OCI-LY3 (cell line): ENCODE results near the gene ADD1.

Source experiments
- CTCF ChIP-seq: fragments of 200-600, 300-600 bp; sonication (generic); IDR thresholded peaks from 2 replicates; pipeline ENCODE4 v1.5.1; 2014; ENCODE audit warnings: antibody characterized with exemption, low read length, low read depth
- EZH2phosphoT487 ChIP-seq: fragments of 200-600 bp; shearing (Covaris generic); IDR thresholded peaks from 2 replicates; pipeline ENCODE4 v1.6.1; 2018; ENCODE audit warnings: antibody characterized with exemption, mixed run types, low read depth

DNA sequence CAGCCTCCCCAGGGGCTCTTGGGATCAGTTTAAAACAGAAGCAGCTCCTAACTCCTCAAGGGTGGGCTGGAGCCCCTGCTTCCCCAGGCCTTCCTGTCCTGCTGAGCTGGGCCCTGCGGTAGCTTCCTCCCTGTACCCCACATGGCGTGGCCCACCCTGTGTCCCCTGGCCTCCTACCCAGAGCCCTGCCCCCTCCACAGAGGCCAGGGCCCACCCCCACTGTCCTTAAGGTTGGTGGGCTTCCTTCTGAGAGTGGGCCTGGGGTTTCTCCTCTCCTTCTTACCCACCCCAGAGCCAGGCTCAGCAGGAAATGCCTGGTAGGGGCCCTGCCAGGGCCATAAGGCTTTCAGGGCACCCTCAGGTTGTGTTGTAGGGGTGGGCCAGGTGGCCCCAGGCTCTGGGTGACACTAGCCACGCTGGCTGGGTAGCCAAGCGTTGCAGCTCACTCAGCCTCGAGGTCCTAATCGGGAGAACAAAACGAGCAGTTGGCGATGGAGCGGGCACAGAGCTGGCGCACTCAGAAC lies 39.1 kb upstream of the ADD1 start:
- TF ChIP-seq CTCF (no peak), EZH2phosphoT487 (no peak)
